ENCODE measurements around the gene PPP6R1.

Gene PPP6R1

DNA sequence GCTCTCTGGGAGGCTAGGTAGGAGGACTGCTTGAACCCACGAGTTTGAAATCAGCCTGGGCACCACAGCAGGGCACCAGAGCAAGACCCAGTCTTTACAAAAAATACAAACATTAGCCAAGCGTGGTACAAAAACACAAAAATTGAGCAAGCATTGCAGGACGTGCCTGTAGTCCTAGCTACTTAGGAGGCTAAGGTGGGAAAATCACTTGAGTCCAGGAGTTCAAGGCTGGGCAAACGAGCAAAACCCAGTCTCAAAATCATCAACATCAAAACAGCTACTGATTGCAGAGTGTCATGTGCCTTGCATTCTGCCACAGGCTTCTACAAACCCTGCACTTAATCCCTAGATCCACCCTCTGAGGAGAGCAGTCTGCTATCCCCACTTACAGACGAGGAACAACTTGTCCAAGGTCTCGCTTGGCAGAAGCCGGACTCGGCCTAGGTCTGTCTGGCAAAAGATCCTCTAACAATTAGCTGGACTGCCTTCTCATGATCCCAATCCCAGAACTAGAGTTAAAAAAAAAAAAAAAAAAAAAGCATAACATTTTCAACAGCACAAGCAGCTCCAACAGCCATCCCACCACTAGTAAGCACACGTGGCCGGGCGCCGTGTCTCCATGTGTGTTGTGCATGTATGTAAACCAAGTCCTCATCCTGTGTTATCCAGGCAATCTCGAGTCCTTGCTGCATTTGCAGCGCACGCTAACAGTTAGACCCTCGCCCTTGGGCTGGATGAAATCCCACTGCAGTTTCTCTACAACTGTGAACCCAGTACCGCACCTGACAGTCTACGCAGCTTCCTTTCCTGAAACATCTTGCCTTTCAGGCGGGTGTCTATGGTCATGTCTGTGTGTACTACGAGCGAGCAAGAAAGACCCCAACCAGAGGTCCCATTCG, 2.0 kb downstream of the PPP6R1 start:
- peak overlapping the region; percentile 75 for H3K4me3 ChIP-seq (replicated peaks; ENCODE audit: insufficient read depth, low read length)
- TF ChIP-seq, protein P1, sequence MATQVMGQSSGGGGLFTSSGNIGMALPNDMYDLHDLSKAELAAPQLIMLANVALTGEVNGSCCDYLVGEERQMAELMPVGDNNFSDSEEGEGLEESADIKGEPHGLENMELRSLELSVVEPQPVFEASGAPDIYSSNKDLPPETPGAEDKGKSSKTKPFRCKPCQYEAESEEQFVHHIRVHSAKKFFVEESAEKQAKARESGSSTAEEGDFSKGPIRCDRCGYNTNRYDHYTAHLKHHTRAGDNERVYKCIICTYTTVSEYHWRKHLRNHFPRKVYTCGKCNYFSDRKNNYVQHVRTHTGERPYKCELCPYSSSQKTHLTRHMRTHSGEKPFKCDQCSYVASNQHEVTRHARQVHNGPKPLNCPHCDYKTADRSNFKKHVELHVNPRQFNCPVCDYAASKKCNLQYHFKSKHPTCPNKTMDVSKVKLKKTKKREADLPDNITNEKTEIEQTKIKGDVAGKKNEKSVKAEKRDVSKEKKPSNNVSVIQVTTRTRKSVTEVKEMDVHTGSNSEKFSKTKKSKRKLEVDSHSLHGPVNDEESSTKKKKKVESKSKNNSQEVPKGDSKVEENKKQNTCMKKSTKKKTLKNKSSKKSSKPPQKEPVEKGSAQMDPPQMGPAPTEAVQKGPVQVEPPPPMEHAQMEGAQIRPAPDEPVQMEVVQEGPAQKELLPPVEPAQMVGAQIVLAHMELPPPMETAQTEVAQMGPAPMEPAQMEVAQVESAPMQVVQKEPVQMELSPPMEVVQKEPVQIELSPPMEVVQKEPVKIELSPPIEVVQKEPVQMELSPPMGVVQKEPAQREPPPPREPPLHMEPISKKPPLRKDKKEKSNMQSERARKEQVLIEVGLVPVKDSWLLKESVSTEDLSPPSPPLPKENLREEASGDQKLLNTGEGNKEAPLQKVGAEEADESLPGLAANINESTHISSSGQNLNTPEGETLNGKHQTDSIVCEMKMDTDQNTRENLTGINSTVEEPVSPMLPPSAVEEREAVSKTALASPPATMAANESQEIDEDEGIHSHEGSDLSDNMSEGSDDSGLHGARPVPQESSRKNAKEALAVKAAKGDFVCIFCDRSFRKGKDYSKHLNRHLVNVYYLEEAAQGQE (IDR thresholded peaks at IDR 0.05; ENCODE audit: insufficient replicate concordance, low read depth): no peak
- no peak for TF ChIP-seq GABPA (IDR thresholded peaks at IDR 0.05; ENCODE audit: low read depth)
- TF ChIP-seq, protein P2, sequence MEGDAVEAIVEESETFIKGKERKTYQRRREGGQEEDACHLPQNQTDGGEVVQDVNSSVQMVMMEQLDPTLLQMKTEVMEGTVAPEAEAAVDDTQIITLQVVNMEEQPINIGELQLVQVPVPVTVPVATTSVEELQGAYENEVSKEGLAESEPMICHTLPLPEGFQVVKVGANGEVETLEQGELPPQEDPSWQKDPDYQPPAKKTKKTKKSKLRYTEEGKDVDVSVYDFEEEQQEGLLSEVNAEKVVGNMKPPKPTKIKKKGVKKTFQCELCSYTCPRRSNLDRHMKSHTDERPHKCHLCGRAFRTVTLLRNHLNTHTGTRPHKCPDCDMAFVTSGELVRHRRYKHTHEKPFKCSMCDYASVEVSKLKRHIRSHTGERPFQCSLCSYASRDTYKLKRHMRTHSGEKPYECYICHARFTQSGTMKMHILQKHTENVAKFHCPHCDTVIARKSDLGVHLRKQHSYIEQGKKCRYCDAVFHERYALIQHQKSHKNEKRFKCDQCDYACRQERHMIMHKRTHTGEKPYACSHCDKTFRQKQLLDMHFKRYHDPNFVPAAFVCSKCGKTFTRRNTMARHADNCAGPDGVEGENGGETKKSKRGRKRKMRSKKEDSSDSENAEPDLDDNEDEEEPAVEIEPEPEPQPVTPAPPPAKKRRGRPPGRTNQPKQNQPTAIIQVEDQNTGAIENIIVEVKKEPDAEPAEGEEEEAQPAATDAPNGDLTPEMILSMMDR (IDR thresholded peaks at IDR 0.05; ENCODE audit: insufficient read depth, low read length): no peak
- TF ChIP-seq SPI1 (IDR thresholded peaks at IDR 0.05; ENCODE audit: borderline replicate concordance, low read depth): no peak
- TF ChIP-seq POLR2AphosphoS5 (IDR thresholded peaks at IDR 0.05; ENCODE audit: low read depth): no peak
- no peaks in the 10 kb centered on the region for H3K27me3 ChIP-seq (ENCODE audit: insufficient read depth, poor library complexity, severe bottlenecking)
- peak overlapping the region; percentile 98 for H3K27ac ChIP-seq (replicated peaks)
- peak in 1 of 2 experiments; percentile 22 for DNase-seq (ENCODE audit: low read depth in 1 of 2, low spot score in 1 of 2)

DNA sequence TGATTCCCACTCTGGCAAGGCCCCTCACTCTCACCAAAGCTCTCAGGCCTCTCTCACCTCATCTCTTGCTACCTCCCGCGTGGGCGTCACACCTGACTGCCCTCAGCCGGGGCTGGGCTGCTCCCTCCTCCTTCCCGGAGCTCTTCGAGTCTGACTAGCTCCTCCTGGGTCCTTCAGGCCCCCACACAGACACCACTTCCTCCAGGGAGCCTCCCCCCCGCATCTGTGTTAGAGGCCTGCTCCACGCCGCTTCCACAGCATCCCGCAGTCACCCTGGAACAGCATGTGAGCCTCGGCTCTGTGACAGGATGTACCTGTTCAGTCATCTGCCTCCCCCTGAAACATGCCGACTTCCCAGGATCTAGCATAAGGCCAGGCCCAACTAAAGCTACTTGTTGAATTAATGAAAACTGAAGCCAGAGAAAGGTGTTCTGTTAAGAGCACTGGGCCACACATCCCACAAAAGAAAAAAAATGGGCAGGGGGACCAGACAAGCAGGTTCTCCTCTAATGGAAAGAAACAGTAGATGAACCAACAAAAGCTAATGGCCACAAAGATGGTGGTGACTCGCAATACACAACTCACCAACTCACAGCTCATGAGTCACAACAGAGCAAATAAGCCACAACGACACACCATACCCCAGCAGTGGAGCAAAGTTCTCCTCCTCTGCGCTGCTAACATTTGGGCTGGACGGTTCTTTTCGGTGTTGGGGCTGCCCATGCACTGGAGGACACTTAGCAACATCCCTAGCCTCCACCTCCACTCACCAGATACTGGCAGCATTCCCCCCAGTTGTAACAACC, 3.0 kb downstream of the PPP6R1 start:
- TF ChIP-seq GABPA (IDR thresholded peaks at IDR 0.05; ENCODE audit: low read depth) (no peak), POLR2AphosphoS5 (IDR thresholded peaks at IDR 0.05; ENCODE audit: low read depth) (peak; percentile 30; the same call in 1 of the 2 replicates), SPI1 (IDR thresholded peaks at IDR 0.05; ENCODE audit: borderline replicate concordance, low read depth) (peak; percentile 62; the same call in 1 of the 2 replicates)
- TF ChIP-seq, protein P2 (IDR thresholded peaks at IDR 0.05; ENCODE audit: insufficient read depth, low read length): no peak
- TF ChIP-seq, protein P1 (IDR thresholded peaks at IDR 0.05; ENCODE audit: insufficient replicate concordance, low read depth): peak; percentile 13
- H3K27ac ChIP-seq (replicated peaks): peak overlapping the region; percentile 98
- peak in 1 of 2 experiments; percentile 82 for DNase-seq (ENCODE audit: low read depth in 1 of 2, low spot score in 1 of 2)
- peak overlapping the region; percentile 75 for H3K4me3 ChIP-seq (replicated peaks; ENCODE audit: insufficient read depth, low read length)
- H3K27me3 ChIP-seq (ENCODE audit: insufficient read depth, poor library complexity, severe bottlenecking): no peaks in the 10 kb centered on the region

DNA sequence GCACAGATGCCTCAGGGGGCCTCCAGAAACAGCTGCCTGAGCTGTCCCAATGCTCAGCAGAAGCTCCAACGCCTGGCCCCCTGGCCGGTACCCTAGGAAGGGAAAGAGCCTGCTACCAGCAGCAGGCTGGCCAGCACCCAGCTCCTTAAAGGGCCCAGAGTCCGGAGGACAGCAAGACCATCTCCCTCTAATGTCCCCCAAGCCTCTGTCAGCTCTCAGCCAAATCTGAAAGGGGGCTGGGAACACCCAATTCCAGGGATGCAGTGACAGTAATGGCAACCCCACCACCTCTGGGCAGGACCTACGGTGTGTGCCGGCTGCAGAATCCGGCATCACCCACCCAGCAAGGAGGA, 4.2 kb downstream of the PPP6R1 start:
- H3K27ac ChIP-seq (replicated peaks): peak overlapping the region; percentile 98
- H3K27me3 ChIP-seq (ENCODE audit: insufficient read depth, poor library complexity, severe bottlenecking): no peaks in the 10 kb centered on the region
- peak in 1 of 2 experiments; percentile 15 for DNase-seq (ENCODE audit: low read depth in 1 of 2, low spot score in 1 of 2)
- TF ChIP-seq GABPA (IDR thresholded peaks at IDR 0.05; ENCODE audit: low read depth) (no peak), POLR2AphosphoS5 (IDR thresholded peaks at IDR 0.05; ENCODE audit: low read depth) (no peak), SPI1 (IDR thresholded peaks at IDR 0.05; ENCODE audit: borderline replicate concordance, low read depth) (no peak)
- TF ChIP-seq, protein P2 (IDR thresholded peaks at IDR 0.05; ENCODE audit: insufficient read depth, low read length): no peak
- TF ChIP-seq, protein P1 (IDR thresholded peaks at IDR 0.05; ENCODE audit: insufficient replicate concordance, low read depth): no peak
- peak overlapping the region; percentile 75 for H3K4me3 ChIP-seq (replicated peaks; ENCODE audit: insufficient read depth, low read length)
